Adipocyte (in vitro differentiated cells): ENCODE data around the gene ICAM2.
A peak's percentile ranks its signal among the peaks of the same experiment; 100 is the strongest.
"Not testable (repeated sequence)": the region's sequence is repeated elsewhere in the genome, so short reads cannot be mapped to it uniquely, and the experiment has no call there.

Source experiments
- DNase-seq: peaks from one replicate; pipeline ENCODE4 v3.0.0-alpha.2; 2015; ENCODE audit warnings: low read depth
- H3K27me3 ChIP-seq: replicated peaks from 2 replicates; pipeline ENCODE4 v1.7.0; 2013; ENCODE audit warnings: mild to moderate bottlenecking, low read length, moderate library complexity; ENCODE audit not compliant: control insufficient read depth, insufficient read depth
- H3K36me3 ChIP-seq: 2 replicates; pipeline ENCODE4 v1.7.0; 2013; ENCODE audit warnings: low read length, mild to moderate bottlenecking, moderate library complexity; ENCODE audit not compliant: control insufficient read depth, insufficient read depth, severe bottlenecking
- H3K4me1 ChIP-seq: 2 replicates; pipeline ENCODE4 v1.7.0; 2013; ENCODE audit warnings: mild to moderate bottlenecking, low read length, moderate library complexity; ENCODE audit not compliant: control insufficient read depth, insufficient read depth
- H3K4me3 ChIP-seq: 2 replicates; pipeline ENCODE4 v1.7.0; 2013; ENCODE audit warnings: mild to moderate bottlenecking, low read length, moderate library complexity
- H3K9ac ChIP-seq: 2 replicates; pipeline ENCODE4 v1.7.0; 2013; ENCODE audit warnings: mild to moderate bottlenecking, low read length, moderate library complexity
- H3K9me3 ChIP-seq: 2 replicates; pipeline ENCODE4 v1.7.0; 2013; ENCODE audit warnings: mild to moderate bottlenecking, low read length, moderate library complexity; ENCODE audit not compliant: control insufficient read depth

The ICAM2 gene

GRCh38 chr17:64007838-64008282 lies 12.6 kb downstream of the ICAM2 start:
- H3K9ac ChIP-seq, result no peak overlapping the region
- H3K36me3 ChIP-seq, result no peaks in the 10 kb centered on the region
- no peaks in the 10 kb centered on the region for H3K27me3 ChIP-seq
- no peaks in the 10 kb centered on the region for H3K9me3 ChIP-seq
- no peak for DNase-seq
- peak overlapping the region; percentile 11 for H3K4me3 ChIP-seq
- H3K4me1 ChIP-seq, result peaks cover 49% of the 10 kb centered on the region

- H3K9me3 ChIP-seq, H3K36me3 ChIP-seq, H3K27me3 ChIP-seq, H3K9ac ChIP-seq, DNase-seq: not testable (repeated sequence)
- H3K4me3 ChIP-seq, result peak overlapping the region; percentile 63
- peaks cover 51% of the 10 kb centered on the region for H3K4me1 ChIP-seq
Measured at GRCh38 chr17:64007089-64007837, 13.2 kb downstream of the ICAM2 start.

- Histone ChIP-seq H3K4me3 (peak overlapping the region; percentile 63), H3K36me3 (no peaks in the 10 kb centered on the region), H3K9me3 (no peaks in the 10 kb centered on the region), H3K9ac (peak overlapping the region; percentile 65), H3K4me1 (peaks cover 55% of the 10 kb centered on the region), H3K27me3 (no peaks in the 10 kb centered on the region)
- DNase-seq, result no peak
Measured at GRCh38 chr17:64006361-64007088, 13.9 kb downstream of the ICAM2 start.

GRCh38 chr17:64005734-64006167 lies 14.7 kb downstream of the ICAM2 start:
- Histone ChIP-seq H3K36me3 (no peaks in the 10 kb centered on the region), H3K27me3 (no peaks in the 10 kb centered on the region), H3K4me1 (peaks cover 55% of the 10 kb centered on the region), H3K9me3 (no peaks in the 10 kb centered on the region), H3K4me3 (peak overlapping the region; percentile 29), H3K9ac (no peak overlapping the region)
- no peak for DNase-seq

- no peak overlapping the region for H3K9ac ChIP-seq
- no peak for DNase-seq
- peaks cover 55% of the 10 kb centered on the region for H3K4me1 ChIP-seq
- no peaks in the 10 kb centered on the region for H3K36me3 ChIP-seq
- H3K27me3 ChIP-seq, result no peaks in the 10 kb centered on the region
- no peaks in the 10 kb centered on the region for H3K9me3 ChIP-seq
- H3K4me3 ChIP-seq, result peak overlapping the region; percentile 29
Measured at GRCh38 chr17:64004903-64005733, 15.3 kb downstream of the ICAM2 start.

GRCh38 chr17:64004218-64004770 lies 16.1 kb downstream of the ICAM2 start:
- H3K36me3 ChIP-seq, result no peaks in the 10 kb centered on the region
- no peak overlapping the region for H3K9ac ChIP-seq
- no peak for DNase-seq
- H3K9me3 ChIP-seq, result no peaks in the 10 kb centered on the region
- H3K27me3 ChIP-seq, result peaks cover under 1% of the 10 kb centered on the region
- H3K4me1 ChIP-seq, result peaks cover 47% of the 10 kb centered on the region
- H3K4me3 ChIP-seq, result no peak overlapping the region

- Histone ChIP-seq H3K4me1 (peaks cover 40% of the 10 kb centered on the region), H3K9me3 (no peaks in the 10 kb centered on the region), H3K9ac (no peak overlapping the region), H3K36me3 (no peaks in the 10 kb centered on the region), H3K27me3 (peaks cover 6% of the 10 kb centered on the region), H3K4me3 (no peak overlapping the region)
- no peak for DNase-seq
Measured at GRCh38 chr17:64003526-64004121, 16.8 kb downstream of the ICAM2 start.

GRCh38 chr17:64002658-64003525 lies 17.5 kb downstream of the ICAM2 start:
- Histone ChIP-seq H3K9me3 (no peaks in the 10 kb centered on the region), H3K36me3 (no peaks in the 10 kb centered on the region), H3K27me3 (peaks cover 10% of the 10 kb centered on the region), H3K4me1 (peaks cover 35% of the 10 kb centered on the region), H3K4me3 (no peak overlapping the region), H3K9ac (no peak overlapping the region)
- no peak for DNase-seq

GRCh38 chr17:64001763-64002529 lies 18.5 kb downstream of the ICAM2 start:
- Histone ChIP-seq H3K4me1 (peaks cover 29% of the 10 kb centered on the region), H3K4me3 (no peak overlapping the region), H3K27me3 (peaks cover 20% of the 10 kb centered on the region), H3K9me3 (no peaks in the 10 kb centered on the region), H3K9ac (peak overlapping the region; percentile 14), H3K36me3 (no peaks in the 10 kb centered on the region)
- DNase-seq, result no peak
